HUDEP-2 (cell line): Measurements from ENCODE around the gene ANKRD18A.

Experiments
- DNase-seq, 76 experiments: peaks; one replicate each; lab custom pipeline; 2025; ENCODE audit not compliant: unreplicated experiment in 76 of 76; lab: John Stamatoyannopoulos, UW

Gene ANKRD18A

GRCh38 chr9:38620483-38621433 lies at the start of gene ANKRD18A:
Gene ANKRD18A, minus strand, starts transcription at chr9:38620596. Its CDS starts 311 bp downstream, at chr9:38620285.
- DNase-seq: peak in 64 of 76 experiments; percentile 4 to 77 (median 39)

- DNase-seq: no peak
These were observed 48.5 kb upstream of the ANKRD18A start for GRCh38 chr9:38668791-38669466.

GRCh38 chr9:38662763-38663593 lies 42.6 kb upstream of the ANKRD18A start:
- DNase-seq: no peak

GRCh38 chr9:38659538-38659937 lies 39.1 kb upstream of the ANKRD18A start:
- DNase-seq: no peak

GRCh38 chr9:38656896-38657295 lies 36.5 kb upstream of the ANKRD18A start:
- no peak for DNase-seq

- DNase-seq: no peak
These were observed 32.1 kb upstream of the ANKRD18A start for GRCh38 chr9:38652486-38652885.

- no peak for DNase-seq
These were observed 31.6 kb upstream of the ANKRD18A start for GRCh38 chr9:38652044-38652443.

GRCh38 chr9:38651400-38652042 lies 31.1 kb upstream of the ANKRD18A start:
- no peak for DNase-seq

GRCh38 chr9:38650564-38650963 lies 30.2 kb upstream of the ANKRD18A start:
- no peak for DNase-seq

- no peak for DNase-seq
These were observed 29.5 kb upstream of the ANKRD18A start for GRCh38 chr9:38649731-38650363.

GRCh38 chr9:38644601-38645000 lies 24.2 kb upstream of the ANKRD18A start:
- DNase-seq: no peak

GRCh38 chr9:38643815-38644173 lies 23.4 kb upstream of the ANKRD18A start:
- no peak for DNase-seq

- DNase-seq: no peak
These were observed 22.8 kb upstream of the ANKRD18A start for GRCh38 chr9:38642951-38643814.

- DNase-seq: peak in 6 of 76 experiments; percentile 2 to 29 (median 14)
These were observed 21.8 kb upstream of the ANKRD18A start for GRCh38 chr9:38641985-38642864.

- DNase-seq: no peak
These were observed 20.7 kb upstream of the ANKRD18A start for GRCh38 chr9:38641142-38641541.

GRCh38 chr9:38639577-38639940 lies 19.2 kb upstream of the ANKRD18A start:
- no peak for DNase-seq

- DNase-seq: no peak
These were observed 18.6 kb upstream of the ANKRD18A start for GRCh38 chr9:38638881-38639576.

- no peak for DNase-seq
These were observed 13.9 kb upstream of the ANKRD18A start for GRCh38 chr9:38634315-38634714.
